ENCODE measurements around the gene PRKAR2A. TPM values are rescaled to one million over a fixed set of nuclear protein-coding genes. Genes with fewer than 3 reads are reported as not detected.

Gene PRKAR2A
- total and polyA plus RNA-seq, 2 experiments from 2014 or later, result 13.5 to 30.2 TPM

DNA sequence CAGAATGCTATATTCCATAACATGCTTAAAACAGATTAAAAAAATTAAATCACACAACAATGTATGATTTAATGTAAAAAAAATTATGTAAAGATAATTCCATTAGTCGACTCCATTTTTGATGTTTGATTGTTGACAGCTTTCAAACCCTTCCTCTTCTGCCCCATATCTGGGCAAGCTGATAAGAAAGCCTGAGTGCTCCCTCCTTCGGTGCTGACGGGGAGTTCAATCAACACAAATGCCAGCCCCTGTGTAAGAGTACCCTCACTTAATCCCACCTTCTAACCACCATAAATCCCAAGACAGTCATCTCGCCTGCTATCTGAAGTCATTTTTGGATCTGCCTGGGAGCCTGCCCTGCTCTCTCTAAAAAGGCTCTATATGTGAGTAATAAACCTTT lies 70.8 kb downstream of the PRKAR2A start (continued):
- TF ChIP-seq, protein P1, sequence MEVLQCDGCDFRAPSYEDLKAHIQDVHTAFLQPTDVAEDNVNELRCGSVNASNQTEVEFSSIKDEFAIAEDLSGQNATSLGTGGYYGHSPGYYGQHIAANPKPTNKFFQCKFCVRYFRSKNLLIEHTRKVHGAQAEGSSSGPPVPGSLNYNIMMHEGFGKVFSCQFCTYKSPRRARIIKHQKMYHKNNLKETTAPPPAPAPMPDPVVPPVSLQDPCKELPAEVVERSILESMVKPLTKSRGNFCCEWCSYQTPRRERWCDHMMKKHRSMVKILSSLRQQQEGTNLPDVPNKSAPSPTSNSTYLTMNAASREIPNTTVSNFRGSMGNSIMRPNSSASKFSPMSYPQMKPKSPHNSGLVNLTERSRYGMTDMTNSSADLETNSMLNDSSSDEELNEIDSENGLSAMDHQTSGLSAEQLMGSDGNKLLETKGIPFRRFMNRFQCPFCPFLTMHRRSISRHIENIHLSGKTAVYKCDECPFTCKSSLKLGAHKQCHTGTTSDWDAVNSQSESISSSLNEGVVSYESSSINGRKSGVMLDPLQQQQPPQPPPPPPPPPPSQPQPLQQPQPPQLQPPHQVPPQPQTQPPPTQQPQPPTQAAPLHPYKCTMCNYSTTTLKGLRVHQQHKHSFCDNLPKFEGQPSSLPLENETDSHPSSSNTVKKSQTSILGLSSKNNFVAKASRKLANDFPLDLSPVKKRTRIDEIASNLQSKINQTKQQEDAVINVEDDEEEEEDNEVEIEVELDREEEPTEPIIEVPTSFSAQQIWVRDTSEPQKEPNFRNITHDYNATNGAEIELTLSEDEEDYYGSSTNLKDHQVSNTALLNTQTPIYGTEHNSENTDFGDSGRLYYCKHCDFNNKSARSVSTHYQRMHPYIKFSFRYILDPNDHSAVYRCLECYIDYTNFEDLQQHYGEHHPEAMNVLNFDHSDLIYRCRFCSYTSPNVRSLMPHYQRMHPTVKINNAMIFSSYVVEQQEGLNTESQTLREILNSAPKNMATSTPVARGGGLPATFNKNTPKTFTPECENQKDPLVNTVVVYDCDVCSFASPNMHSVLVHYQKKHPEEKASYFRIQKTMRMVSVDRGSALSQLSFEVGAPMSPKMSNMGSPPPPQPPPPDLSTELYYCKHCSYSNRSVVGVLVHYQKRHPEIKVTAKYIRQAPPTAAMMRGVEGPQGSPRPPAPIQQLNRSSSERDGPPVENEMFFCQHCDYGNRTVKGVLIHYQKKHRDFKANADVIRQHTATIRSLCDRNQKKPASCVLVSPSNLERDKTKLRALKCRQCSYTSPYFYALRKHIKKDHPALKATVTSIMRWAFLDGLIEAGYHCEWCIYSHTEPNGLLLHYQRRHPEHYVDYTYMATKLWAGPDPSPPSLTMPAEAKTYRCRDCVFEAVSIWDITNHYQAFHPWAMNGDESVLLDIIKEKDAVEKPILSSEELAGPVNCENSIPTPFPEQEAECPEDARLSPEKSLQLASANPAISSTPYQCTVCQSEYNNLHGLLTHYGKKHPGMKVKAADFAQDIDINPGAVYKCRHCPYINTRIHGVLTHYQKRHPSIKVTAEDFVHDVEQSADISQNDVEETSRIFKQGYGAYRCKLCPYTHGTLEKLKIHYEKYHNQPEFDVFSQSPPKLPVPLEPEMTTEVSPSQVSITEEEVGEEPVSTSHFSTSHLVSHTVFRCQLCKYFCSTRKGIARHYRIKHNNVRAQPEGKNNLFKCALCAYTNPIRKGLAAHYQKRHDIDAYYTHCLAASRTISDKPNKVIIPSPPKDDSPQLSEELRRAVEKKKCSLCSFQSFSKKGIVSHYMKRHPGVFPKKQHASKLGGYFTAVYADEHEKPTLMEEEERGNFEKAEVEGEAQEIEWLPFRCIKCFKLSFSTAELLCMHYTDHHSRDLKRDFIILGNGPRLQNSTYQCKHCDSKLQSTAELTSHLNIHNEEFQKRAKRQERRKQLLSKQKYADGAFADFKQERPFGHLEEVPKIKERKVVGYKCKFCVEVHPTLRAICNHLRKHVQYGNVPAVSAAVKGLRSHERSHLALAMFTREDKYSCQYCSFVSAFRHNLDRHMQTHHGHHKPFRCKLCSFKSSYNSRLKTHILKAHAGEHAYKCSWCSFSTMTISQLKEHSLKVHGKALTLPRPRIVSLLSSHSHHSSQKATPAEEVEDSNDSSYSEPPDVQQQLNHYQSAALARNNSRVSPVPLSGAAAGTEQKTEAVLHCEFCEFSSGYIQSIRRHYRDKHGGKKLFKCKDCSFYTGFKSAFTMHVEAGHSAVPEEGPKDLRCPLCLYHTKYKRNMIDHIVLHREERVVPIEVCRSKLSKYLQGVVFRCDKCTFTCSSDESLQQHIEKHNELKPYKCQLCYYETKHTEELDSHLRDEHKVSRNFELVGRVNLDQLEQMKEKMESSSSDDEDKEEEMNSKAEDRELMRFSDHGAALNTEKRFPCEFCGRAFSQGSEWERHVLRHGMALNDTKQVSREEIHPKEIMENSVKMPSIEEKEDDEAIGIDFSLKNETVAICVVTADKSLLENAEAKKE (CRISPR knock-in tag; IDR thresholded peaks at IDR 0.05), result no peak
- TF ChIP-seq, protein P2, sequence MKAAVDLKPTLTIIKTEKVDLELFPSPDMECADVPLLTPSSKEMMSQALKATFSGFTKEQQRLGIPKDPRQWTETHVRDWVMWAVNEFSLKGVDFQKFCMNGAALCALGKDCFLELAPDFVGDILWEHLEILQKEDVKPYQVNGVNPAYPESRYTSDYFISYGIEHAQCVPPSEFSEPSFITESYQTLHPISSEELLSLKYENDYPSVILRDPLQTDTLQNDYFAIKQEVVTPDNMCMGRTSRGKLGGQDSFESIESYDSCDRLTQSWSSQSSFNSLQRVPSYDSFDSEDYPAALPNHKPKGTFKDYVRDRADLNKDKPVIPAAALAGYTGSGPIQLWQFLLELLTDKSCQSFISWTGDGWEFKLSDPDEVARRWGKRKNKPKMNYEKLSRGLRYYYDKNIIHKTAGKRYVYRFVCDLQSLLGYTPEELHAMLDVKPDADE (IDR thresholded peaks at IDR 0.05), result no peak

DNA sequence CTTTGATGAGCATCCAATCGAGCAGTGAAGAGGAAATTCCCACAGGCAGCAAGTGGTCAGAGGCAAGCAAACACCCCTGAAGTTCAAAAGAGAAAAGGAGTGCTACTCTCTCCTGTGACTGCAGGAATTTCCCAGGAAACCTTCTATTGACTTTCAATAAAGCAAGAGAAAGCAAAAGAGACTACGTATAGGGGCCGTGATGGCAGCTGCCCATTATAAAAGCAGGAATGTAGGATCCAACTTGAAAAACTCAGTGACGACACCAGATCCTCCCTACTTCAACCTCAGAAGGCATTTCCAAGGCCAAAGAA lies 77.5 kb downstream of the PRKAR2A start:
- Histone ChIP-seq H2AFZ (no peak overlapping the region), H3K36me3 (ENCODE audit: insufficient read depth) (no peaks in the 10 kb centered on the region), H3K4me1 (ENCODE audit: insufficient read depth) (no peaks in the 10 kb centered on the region; the same call in 1 of the 2 replicates), H3K79me2 (replicated peaks; ENCODE audit: insufficient read depth) (no peaks in the 10 kb centered on the region), H4K20me1 (replicated peaks; ENCODE audit: insufficient read depth) (no peaks in the 10 kb centered on the region), H3K27ac (ENCODE audit: low read depth) (peak overlapping the region; percentile 74; the same call in 1 of the 2 replicates), H3K9me2 (ENCODE audit: insufficient read depth) (no peaks in the 10 kb centered on the region), H3K4me3 (no peak overlapping the region), H3K27me3 (ENCODE audit: insufficient read depth) (no peaks in the 10 kb centered on the region), H3K4me2 (no peak overlapping the region), H3F3A (replicated peaks; ENCODE audit: low read depth) (no peaks in the 10 kb centered on the region)
- peaks cover 9% of the 10 kb centered on the region; the same call in 1 of the 3 replicates for H3K36me3 Mint-ChIP-seq (ENCODE audit: low read depth)
- H3K4me1 Mint-ChIP-seq, result peaks cover 8% of the 10 kb centered on the region; the same call in 2 of the 3 replicates
- DNase-seq (ENCODE audit: low spot score) (peak; percentile 20), ATAC-seq (peak; percentile 41; the same call in 2 of the 3 replicates)
- H3K27ac Mint-ChIP-seq, result no peak overlapping the region
- TF ChIP-seq STAT1 (IDR thresholded peaks at IDR 0.05; ENCODE audit: unreplicated experiment) (no peak), ZNF114 (CRISPR knock-in tag; IDR thresholded peaks at IDR 0.05) (no peak)
- no peaks in the 10 kb centered on the region for H3K9me3 Mint-ChIP-seq
- no peaks in the 10 kb centered on the region for H3K27me3 Mint-ChIP-seq (ENCODE audit: insufficient read depth, low read depth, poor library complexity)
- no peak overlapping the region for H3K4me3 Mint-ChIP-seq
